H1 (cell line): ENCODE results near the gene PAPOLA. TPM values are rescaled to one million over a fixed set of nuclear protein-coding genes. Genes with fewer than 3 reads are reported as not detected.

Source experiments
- CTCF ChIA-PET: fragments of 300-600 bp; sonication (Branson Sonifier 250); formaldehyde crosslinking; loops from one replicate; lab custom pipeline; 2021; ENCODE audit not compliant: partially characterized antibody; lab: Charles Lee
- POLR2A ChIA-PET: fragments of 300-600 bp; sonication (Branson Sonifier 250); formaldehyde crosslinking; loops from one replicate; lab custom pipeline; 2021; ENCODE audit warnings: inconsistent platforms; ENCODE audit not compliant: partially characterized antibody; lab: Charles Lee
- DNase-seq, 2 experiments: peaks; one replicate each; pipeline versions ENCODE4 v3.0.0 to v3.0.0-alpha.2; 2010 to 2022; ENCODE audit warnings: low spot score in 2 of 2, low read depth in 1 of 2, mixed read lengths in 1 of 2
- FAIRE-seq: peaks from 2 replicates; lab custom pipeline; 2011; peaks lifted over from hg19 to GRCh38; lab: Jason Lieb, UNC
- H2AFZ ChIP-seq: 2 replicates; pipeline ENCODE4 v1.8.1; 2012; ENCODE audit warnings: low read length, inconsistent platforms
- H2AK5ac ChIP-seq: 2 replicates; pipeline ENCODE4 v1.6.1; 2013; ENCODE audit warnings: low read depth, low read length
- H2BK120ac ChIP-seq: replicated peaks from 2 replicates; pipeline ENCODE3; 2013; ENCODE audit warnings: low read depth, low read length, inconsistent platforms
- H2BK12ac ChIP-seq: 2 replicates; pipeline ENCODE4 v1.6.1; 2013; ENCODE audit warnings: low read depth, low read length
- H2BK15ac ChIP-seq: 2 replicates; pipeline ENCODE4 v1.6.1; 2013; ENCODE audit warnings: low read length
- H2BK20ac ChIP-seq: 2 replicates; pipeline ENCODE4 v1.6.1; 2013; ENCODE audit warnings: low read length
- H2BK5ac ChIP-seq: 2 replicates; pipeline ENCODE4 v1.6.1; 2013; ENCODE audit warnings: low read depth, low read length
- H3K14ac ChIP-seq: 2 replicates; pipeline ENCODE4 v1.6.1; 2013; ENCODE audit warnings: inconsistent platforms; ENCODE audit not compliant: insufficient read length
- H3K18ac ChIP-seq: 2 replicates; pipeline ENCODE4 v1.6.1; 2013; ENCODE audit warnings: low read length; ENCODE audit errors: extremely low read depth
- H3K23ac ChIP-seq: 2 replicates; pipeline ENCODE4 v1.6.1; 2013; ENCODE audit warnings: inconsistent platforms; ENCODE audit not compliant: insufficient read length
- H3K23me2 ChIP-seq: 2 replicates; pipeline ENCODE4 v1.6.1; 2013; ENCODE audit warnings: low read depth, low read length
- H3K27ac ChIP-seq: 2 replicates; pipeline ENCODE4 v1.6.1; 2011; ENCODE audit warnings: low read depth, low read length, inconsistent platforms
- H3K27me3 ChIP-seq, 4 experiments: replicated peaks in 1 of 4; 1 replicate in 1 of 4; 2 replicates in 3 of 4; pipeline versions ENCODE4 v1.6.1 to v1.8.1; 2011 to 2013; ENCODE audit warnings: low read length in 3 of 4, mild to moderate bottlenecking in 3 of 4, inconsistent platforms in 2 of 4, mixed read lengths in 2 of 4, moderate library complexity in 1 of 4; ENCODE audit not compliant: control insufficient read depth in 3 of 4, insufficient read depth in 3 of 4; ENCODE audit errors: extremely low read depth in 1 of 4
- H3K36me3 ChIP-seq, 4 experiments: 2 replicates each; pipeline versions ENCODE4 v1.6.1 to v1.8.1; 2011 to 2013; ENCODE audit warnings: mild to moderate bottlenecking in 4 of 4, low read length in 3 of 4, moderate library complexity in 2 of 4, control low read depth in 1 of 4, inconsistent platforms in 1 of 4; ENCODE audit not compliant: insufficient read depth in 4 of 4, control insufficient read depth in 2 of 4
- H3K4ac ChIP-seq: replicated peaks from 2 replicates; pipeline ENCODE3; 2013; ENCODE audit warnings: low read length, low read depth, mixed read lengths, inconsistent platforms; ENCODE audit not compliant: insufficient read length
- H3K4me1 ChIP-seq, 4 experiments: replicated peaks in 1 of 4; 1 replicate in 1 of 4; 2 replicates in 3 of 4; pipeline versions ENCODE4 v1.6.1 to v1.8.1; 2011 to 2013; ENCODE audit warnings: low read length in 3 of 4, inconsistent platforms in 2 of 4, mixed read lengths in 1 of 4; ENCODE audit not compliant: insufficient read depth in 4 of 4, control insufficient read depth in 3 of 4
- H3K4me2 ChIP-seq, 2 experiments: 2 replicates each; pipeline versions ENCODE4 v1.6.1 to v1.8.1; 2011 to 2013; ENCODE audit warnings: low read depth in 2 of 2, low read length in 2 of 2, control low read depth in 1 of 2, inconsistent platforms in 1 of 2, mild to moderate bottlenecking in 1 of 2; ENCODE audit not compliant: insufficient read depth in 1 of 2
- H3K4me3 ChIP-seq, 4 experiments: fragments of 200-600, 300-600 bp in 1 of 4; sonication (generic), shearing (Covaris generic), sonication (Bioruptor Twin) in 1 of 4; 2 replicates each; pipeline versions ENCODE4 v1.5.1 to v1.8.1; 2011 to 2016; ENCODE audit warnings: low read length in 4 of 4, low read depth in 3 of 4, control low read depth in 2 of 4, inconsistent platforms in 2 of 4, mild to moderate bottlenecking in 2 of 4, mixed read lengths in 1 of 4, moderate library complexity in 1 of 4; ENCODE audit not compliant: insufficient read depth in 2 of 4; ENCODE audit errors: extremely low read depth in 1 of 4
- H3K56ac ChIP-seq: replicated peaks from 2 replicates; pipeline ENCODE3; 2013; ENCODE audit warnings: low read depth, mild to moderate bottlenecking, mixed read lengths, low read length, inconsistent platforms; ENCODE audit not compliant: insufficient read length
- H3K79me1 ChIP-seq: 2 replicates; pipeline ENCODE4 v1.6.1; 2013; ENCODE audit warnings: low read depth, low read length, control low read depth
- H3K79me2 ChIP-seq, 2 experiments: 2 replicates each; pipeline versions ENCODE4 v1.6.1 to v1.8.1; 2012 to 2013; ENCODE audit warnings: low read length in 2 of 2, mild to moderate bottlenecking in 2 of 2, inconsistent platforms in 1 of 2; ENCODE audit not compliant: insufficient read depth in 2 of 2, control insufficient read depth in 1 of 2
- H3K9ac ChIP-seq, 4 experiments: replicated peaks in 1 of 4; 1 replicate in 1 of 4; 2 replicates in 3 of 4; pipeline versions ENCODE4 v1.6.1 to v1.8.1; 2011 to 2013; ENCODE audit warnings: low read depth in 3 of 4, low read length in 3 of 4, control low read depth in 2 of 4, mild to moderate bottlenecking in 2 of 4, moderate library complexity in 2 of 4, inconsistent platforms in 1 of 4; ENCODE audit errors: extremely low read depth in 1 of 4
- H3K9me3 ChIP-seq, 2 experiments: 2 replicates each; pipeline versions ENCODE4 v1.6.1 to v1.8.1; 2012 to 2013; ENCODE audit warnings: mild to moderate bottlenecking in 2 of 2, moderate library complexity in 2 of 2, control low read depth in 1 of 2, inconsistent platforms in 1 of 2, low read depth in 1 of 2, low read length in 1 of 2, mixed read lengths in 1 of 2; ENCODE audit not compliant: insufficient read depth in 2 of 2
- H4K20me1 ChIP-seq, 2 experiments: replicated peaks in 1 of 2; 2 replicates each; pipeline versions ENCODE3 to v1.8.1; 2011 to 2013; ENCODE audit warnings: inconsistent platforms in 2 of 2, low read length in 2 of 2, mild to moderate bottlenecking in 1 of 2; ENCODE audit not compliant: insufficient read depth in 2 of 2, control insufficient read depth in 1 of 2
- H4K5ac ChIP-seq: 2 replicates; pipeline ENCODE4 v1.6.1; 2013; ENCODE audit warnings: low read length, low read depth, mixed read lengths, inconsistent platforms; ENCODE audit not compliant: insufficient read length
- H4K8ac ChIP-seq: 2 replicates; pipeline ENCODE4 v1.8.0; 2013; ENCODE audit warnings: mild to moderate bottlenecking, moderate library complexity, low read length, inconsistent platforms; ENCODE audit not compliant: insufficient read depth; ENCODE audit errors: extremely low read depth
- H4K91ac ChIP-seq: replicated peaks from 2 replicates; pipeline ENCODE3; 2013; ENCODE audit warnings: low read length, mixed read lengths, inconsistent platforms; ENCODE audit not compliant: insufficient read length
- MAFK ChIP-seq: IDR thresholded peaks from 2 replicates; pipeline ENCODE4 v1.6.1; 2012; ENCODE audit warnings: low read depth, mild to moderate bottlenecking, improper control_type of control experiment, low read length
- WGBS, 2 experiments: shearing (Covaris generic) in 1 of 2; methylation state at CpG; one replicate each; pipeline versions ENCODE4 v1.1.6 to v1.1.7; 2013 to 2015; ENCODE audit warnings: low lambda C conversion rate in 2 of 2, mixed read lengths in 2 of 2, inconsistent platforms in 1 of 2, low coverage in 1 of 2, missing lambda C conversion rate in 1 of 2; ENCODE audit not compliant: insufficient replicate concordance in 2 of 2, insufficient coverage in 1 of 2, insufficient read length in 1 of 2; ENCODE audit errors: extremely low coverage in 1 of 2, missing lambda C conversion rate in 1 of 2; 5-methylcytosine and 5-hydroxymethylcytosine counted together
- polyA plus RNA-seq, 7 experiments: library from polyadenylated mRNA; depleted of rRNA in 3 of 7; stranded (reverse) in 5 of 7; unstranded in 2 of 7; fragments of >200 nt in 5 of 7; fragments of 200-250 nt in 2 of 7; gene quantifications; 1 replicate in 5 of 7; 2 replicates in 1 of 7; 4 replicates in 1 of 7; pipeline versions ENCODE4 v1.2.1 to v1.2.3, GENCODE V29; 2011 to 2013; ENCODE audit warnings: missing spikeins in 2 of 7, mixed read lengths in 2 of 7
- total RNA-seq: library from RNA; stranded (reverse); fragmentation: NEBNext Ultra II Directional; extraction: Animal tissue kit (Norgen Biotek cat#: 25700); gene quantifications from 2 replicates; pipeline ENCODE4 v1.2.1, GENCODE V29; 2021

Gene PAPOLA
- total and polyA plus RNA-seq, 2 of the 8 experiments (the other 6 are each of a cell fraction or from before 2014, with no cell fraction given): 163 to 239 TPM

DNA sequence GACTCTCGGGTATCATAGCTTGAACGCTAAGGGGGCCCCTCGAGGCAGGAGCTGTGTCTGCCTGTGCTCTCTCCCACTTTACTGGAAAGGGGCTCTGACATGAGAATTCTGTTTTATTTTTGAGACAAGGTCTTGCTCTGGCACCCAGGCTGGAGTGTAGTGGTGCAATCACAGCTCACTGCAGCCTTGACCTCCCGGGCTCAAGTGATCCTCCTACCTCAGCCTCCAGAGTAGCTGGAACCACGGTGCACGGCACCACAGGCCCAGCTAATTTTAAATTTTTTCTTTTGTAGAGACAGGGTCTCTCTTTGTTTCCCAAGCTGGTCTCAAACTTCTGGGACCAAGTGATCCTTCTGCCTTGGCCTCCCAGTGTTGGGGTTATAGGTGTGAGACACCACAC, 77.7 kb downstream of the PAPOLA start:
- Histone ChIP-seq H2BK120ac (no peak overlapping the region), H3K4ac (no peak overlapping the region), H2AK5ac (no peak overlapping the region), H2BK5ac (no peak overlapping the region), H3K9me3 (no peaks in the 10 kb centered on the region), H3K27me3 (no peaks in the 10 kb centered on the region), H3K4me2 (no peak overlapping the region), H3K4me3 (no peak overlapping the region), H3K79me2 (no peaks in the 10 kb centered on the region), H3K36me3 (no peaks in the 10 kb centered on the region), H2BK12ac (no peak overlapping the region), H4K20me1 (no peaks in the 10 kb centered on the region), H2BK15ac (no peak overlapping the region), H4K91ac (no peak overlapping the region), H2AFZ (no peak overlapping the region), H3K56ac (no peak overlapping the region), H3K23me2 (no peaks in the 10 kb centered on the region), H3K18ac (no peak overlapping the region), H3K4me1 (peaks cover 0 to 6% (median 1%) of the 10 kb centered on the region in 4 experiments; a peak in 4 of 7 replicates), H3K9ac (no peak overlapping the region), H3K14ac (no peak overlapping the region), H4K5ac (no peak overlapping the region), H4K8ac (no peak overlapping the region), H3K79me1 (no peaks in the 10 kb centered on the region; the same call in 1 of the 2 replicates), H3K23ac (no peak overlapping the region), H3K27ac (no peak overlapping the region), H2BK20ac (no peak overlapping the region)
- POLR2A ChIA-PET: interaction anchor here (0.6 kb wide), 1 partner anchor 61 kb away, joined by 3 read pairs; no protein-coding TSS in a partner anchor
- FAIRE-seq: no peak
- 85% methylated on average over 6 of the region's 6 CpGs; no CpG with 5 or more reads in 1 of the 2 experiments for WGBS, 2 experiments
- DNase-seq: no peak
- no peak for TF ChIP-seq MAFK
- CTCF ChIA-PET: interaction anchor here (0.7 to 10.3 kb wide), 7 partner anchors 8 to 273 kb away, joined by 3 to 72 read pairs (median 4); no protein-coding TSS in a partner anchor
